ENCODE data around the gene BANP.
"Not testable (repeated sequence)": the region's sequence is repeated elsewhere in the genome, so short reads cannot be mapped to it uniquely, and the experiment has no call there.

Gene BANP

DNA sequence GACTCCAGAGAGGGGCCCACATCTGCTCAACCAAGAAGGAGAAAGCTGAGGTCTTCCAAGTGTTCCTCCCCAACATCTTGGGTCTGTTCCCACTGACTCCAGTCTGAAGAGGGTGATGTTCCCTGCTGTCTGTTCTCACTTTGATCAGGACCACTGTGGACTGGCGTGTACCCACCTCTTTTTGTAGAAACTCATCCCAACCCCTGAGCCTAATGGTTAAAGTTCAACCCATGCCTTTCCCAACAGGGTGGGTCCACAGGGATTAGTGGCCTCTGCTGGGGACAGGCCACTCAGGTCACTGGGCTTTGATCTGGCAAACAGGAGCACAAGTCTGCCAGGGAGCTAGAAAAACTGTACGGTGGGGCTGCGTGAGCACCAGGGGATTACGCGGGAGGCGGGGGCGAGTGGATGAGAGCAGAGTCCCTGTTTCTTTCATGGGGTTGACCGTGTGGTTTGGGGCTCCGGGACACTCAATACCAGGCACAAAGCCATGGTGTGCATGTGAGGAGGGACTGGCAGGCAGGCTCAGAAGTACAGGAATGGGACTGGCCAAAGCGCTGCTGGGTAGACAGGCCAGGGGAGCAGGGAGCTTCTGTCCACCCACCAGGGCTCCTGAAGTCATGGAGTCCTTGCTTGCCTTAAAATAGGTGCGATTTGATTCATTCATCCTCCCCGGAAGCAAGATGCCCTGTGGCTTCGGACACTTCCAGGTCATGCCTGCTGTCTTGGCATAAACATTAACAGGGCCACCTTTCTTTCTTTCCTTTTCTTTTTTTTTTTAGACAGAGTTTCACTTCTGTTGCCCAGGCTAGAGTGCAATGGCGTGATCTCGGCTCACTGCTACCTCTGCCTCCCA lies 14.6 kb upstream of the BANP start, which contains the start of gene CA5A:
TSS of gene CA5A (minus strand) at position 155 of the 856 bp plus-strand sequence. CDS start at position 76, 79 bp downstream.
- TF ChIP-seq POLR2A (IDR thresholded peaks at IDR 0.05; ENCODE audit: low read length) = no peak
- TF ChIP-seq GATA1 (IDR thresholded peaks at IDR 0.05; ENCODE audit: low read depth, low read length) = no peak
- no peak for DNase-seq

DNA sequence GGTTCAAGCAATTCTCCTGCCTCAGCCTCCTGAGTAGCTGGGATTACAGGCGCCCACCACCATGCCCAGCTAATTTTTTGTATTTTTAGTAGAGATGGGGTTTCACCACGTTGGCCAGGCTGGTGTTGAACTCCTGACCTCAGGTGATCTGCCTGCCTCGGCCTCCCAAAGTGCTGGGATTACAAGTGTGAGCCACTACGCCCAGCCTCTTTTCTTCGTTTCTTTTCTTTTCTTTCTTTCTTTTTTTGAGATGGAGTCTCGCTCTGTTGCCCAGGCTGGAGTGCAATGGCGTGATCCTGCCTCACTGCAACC lies 14.0 kb upstream of the BANP start:
- not testable (repeated sequence) for DNase-seq

DNA sequence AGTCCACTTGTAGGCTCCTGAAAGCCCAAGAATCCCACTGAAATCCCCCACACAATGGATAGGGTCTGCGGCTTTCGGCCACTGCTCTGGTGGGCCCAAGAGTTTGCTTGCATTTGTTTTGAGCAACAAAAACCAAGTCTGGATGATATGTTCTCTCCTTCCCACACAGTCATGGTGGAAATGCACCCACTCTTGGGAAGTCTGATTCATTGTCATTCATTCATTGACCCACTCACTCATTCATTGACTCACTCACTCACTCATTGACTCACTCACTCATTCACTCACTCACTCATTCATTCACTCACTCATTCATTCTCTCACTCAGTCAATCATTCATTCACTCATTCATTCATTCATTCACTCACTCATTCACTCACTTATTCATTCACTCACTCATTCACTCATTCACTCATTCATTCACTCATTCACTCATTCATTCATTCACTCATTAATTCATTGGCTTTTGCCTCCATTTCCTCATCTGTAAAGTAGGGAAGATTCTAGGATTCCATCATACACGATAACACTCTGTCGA lies 12.8 kb upstream of the BANP start:
- TF ChIP-seq GATA1 (IDR thresholded peaks at IDR 0.05; ENCODE audit: low read depth, low read length) = no peak
- no peak for TF ChIP-seq POLR2A (IDR thresholded peaks at IDR 0.05; ENCODE audit: low read length)
- DNase-seq = no peak

DNA sequence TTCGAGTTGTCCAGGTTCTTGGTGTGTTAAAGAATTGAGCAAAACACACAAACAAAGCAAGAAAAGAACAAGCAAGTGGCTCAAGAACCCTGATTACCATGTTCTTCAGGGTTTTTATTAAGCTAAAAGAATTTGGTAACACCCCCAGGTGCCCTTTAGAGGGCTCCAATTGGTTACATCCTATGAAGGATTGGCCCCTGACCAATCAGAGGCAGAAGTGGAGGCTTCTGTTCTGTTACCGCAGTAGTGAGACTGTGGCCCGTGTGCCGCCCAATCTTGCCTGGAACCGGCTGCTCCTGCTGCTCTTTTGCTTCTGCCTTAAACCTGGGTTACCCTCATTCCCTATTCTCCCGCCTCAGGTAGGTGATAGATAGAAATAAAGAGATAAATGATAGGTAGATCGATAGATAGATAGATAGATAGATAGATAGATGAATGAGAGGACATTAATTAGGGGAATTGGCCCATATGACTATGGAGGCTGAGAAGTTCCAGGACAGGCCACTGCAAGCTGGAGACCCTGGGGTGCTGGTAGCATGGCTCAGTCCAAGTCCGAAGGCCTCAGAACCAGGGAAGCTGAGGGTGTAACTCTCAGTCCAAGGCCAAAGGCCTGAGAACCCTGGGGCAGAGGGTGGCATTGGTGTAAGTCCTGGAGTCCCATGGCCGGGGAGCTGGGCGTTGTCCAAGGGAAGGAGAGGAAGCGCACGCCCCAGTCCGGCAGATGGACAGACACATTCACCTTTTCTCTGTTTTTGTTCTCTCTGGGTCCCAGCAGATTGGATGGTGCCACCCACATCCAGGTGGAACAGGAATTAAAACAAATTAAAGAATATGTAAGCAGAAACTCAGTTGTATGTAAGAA lies 11.4 kb upstream of the BANP start:
- TF ChIP-seq GATA1 (IDR thresholded peaks at IDR 0.05; ENCODE audit: low read depth, low read length) (no peak), POLR2A (IDR thresholded peaks at IDR 0.05; ENCODE audit: low read length) (no peak)
- peak; percentile 19 to 25 for DNase-seq

DNA sequence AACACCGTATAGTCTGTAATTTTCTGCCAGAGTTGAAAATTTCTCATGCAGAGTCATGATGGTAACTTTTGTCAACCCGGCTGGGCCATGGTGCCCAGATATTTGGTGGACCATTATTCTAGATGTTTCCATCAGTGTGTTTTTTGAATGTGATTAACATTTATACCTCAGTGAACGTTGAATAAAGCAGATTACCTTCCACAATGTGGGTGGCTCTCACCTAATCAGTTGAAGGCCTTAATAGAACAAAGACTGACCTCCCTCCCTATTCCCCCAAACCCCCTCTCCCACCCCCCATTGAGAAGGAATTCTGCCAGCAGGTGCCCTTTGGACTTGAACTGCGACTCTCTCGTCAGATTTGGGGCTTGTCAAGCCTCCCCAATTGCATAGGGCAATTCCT lies 8.6 kb upstream of the BANP start:
- DNase-seq = no peak
- TF ChIP-seq POLR2A (IDR thresholded peaks at IDR 0.05; ENCODE audit: low read length) = no peak
- no peak for TF ChIP-seq GATA1 (IDR thresholded peaks at IDR 0.05; ENCODE audit: low read depth, low read length)

DNA sequence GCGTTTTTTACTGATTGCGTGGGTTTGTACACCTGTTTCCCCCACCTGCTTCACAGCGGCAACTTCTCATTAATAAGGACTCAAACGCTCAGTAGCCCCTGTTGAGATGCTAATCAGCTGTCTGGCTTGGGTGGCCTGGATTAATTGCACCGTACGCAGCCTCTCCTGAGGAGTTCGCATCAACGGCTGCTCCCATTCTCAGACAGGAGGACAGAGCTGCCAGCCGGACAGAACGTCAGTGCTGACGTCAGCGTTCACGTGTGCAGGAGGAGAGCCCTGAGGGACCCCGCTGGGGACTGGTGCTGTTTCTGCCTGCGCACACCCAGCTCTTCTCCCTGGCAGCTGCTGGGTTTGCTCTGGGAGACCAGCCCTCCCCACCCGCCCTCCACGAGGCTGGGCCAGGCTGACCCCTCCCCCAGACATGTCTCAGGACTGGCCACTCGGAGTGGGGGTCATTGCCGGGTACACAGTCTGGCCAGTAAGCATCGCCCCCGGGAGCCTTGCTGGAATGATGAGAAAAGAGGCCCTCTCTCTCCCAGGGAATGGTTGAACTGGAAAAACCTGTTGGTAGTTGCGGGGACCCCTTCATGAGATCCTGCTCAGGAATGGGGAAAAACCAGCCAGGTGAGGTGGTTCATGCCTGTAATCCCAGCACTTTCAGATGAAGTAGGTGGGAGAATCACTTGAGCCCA lies 5.7 kb upstream of the BANP start:
- DNase-seq = peak; percentile 47 to 57
- TF ChIP-seq POLR2A (IDR thresholded peaks at IDR 0.05; ENCODE audit: low read length) (no peak), GATA1 (IDR thresholded peaks at IDR 0.05; ENCODE audit: low read depth, low read length) (no peak)

GRCh38 chr16:87946596-87947347 lies 4.5 kb upstream of the BANP start:
- TF ChIP-seq GATA1 (IDR thresholded peaks at IDR 0.05; ENCODE audit: low read depth, low read length) (no peak), POLR2A (IDR thresholded peaks at IDR 0.05; ENCODE audit: low read length) (no peak)
- DNase-seq = no peak

DNA sequence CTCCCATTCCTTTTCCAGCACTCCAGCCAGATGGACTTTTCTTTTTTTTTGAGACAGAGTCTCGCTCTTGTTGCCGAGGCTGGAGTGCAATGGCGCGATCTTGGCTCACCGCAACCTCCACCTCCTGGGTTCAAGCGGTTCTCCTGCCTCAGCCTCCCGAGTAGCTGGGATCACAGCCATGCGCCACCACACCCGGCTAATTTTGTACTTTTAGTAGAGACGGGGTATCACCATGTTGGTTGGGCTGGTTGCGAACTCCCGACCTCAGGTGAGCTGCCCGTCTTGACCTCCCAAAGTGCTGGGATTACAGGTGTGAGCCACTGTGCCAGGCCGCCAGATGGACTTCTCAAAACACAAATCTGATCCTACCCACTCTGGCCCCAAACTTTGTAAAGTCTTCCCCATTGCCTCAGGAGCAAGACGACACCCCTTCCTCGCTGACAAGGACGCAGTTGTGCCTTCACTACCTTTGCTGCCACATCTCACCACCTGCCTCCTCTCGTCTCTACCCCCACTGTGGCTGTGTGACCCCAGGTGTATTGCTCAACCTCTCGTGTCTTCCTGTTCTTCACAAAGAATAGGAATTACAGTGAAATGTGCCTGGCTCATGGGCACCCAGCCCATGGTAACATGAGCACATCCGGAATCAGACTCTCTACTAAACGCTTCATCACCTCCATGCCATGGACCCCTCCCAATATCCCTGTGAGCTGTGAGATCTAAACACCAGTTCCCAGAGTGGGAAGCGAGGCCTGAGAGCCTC lies 3.7 kb upstream of the BANP start:
- no peak for DNase-seq
- TF ChIP-seq POLR2A (IDR thresholded peaks at IDR 0.05; ENCODE audit: low read length) (no peak), GATA1 (IDR thresholded peaks at IDR 0.05; ENCODE audit: low read depth, low read length) (no peak)

- TF ChIP-seq POLR2A (IDR thresholded peaks at IDR 0.05; ENCODE audit: low read length) (no peak), GATA1 (IDR thresholded peaks at IDR 0.05; ENCODE audit: low read depth, low read length) (no peak)
- no peak for DNase-seq
These were observed 3.1 kb upstream of the BANP start for GRCh38 chr16:87948119-87948545.

GRCh38 chr16:87948735-87949070 lies 2.5 kb upstream of the BANP start:
- TF ChIP-seq POLR2A (IDR thresholded peaks at IDR 0.05; ENCODE audit: low read length) (no peak), GATA1 (IDR thresholded peaks at IDR 0.05; ENCODE audit: low read depth, low read length) (no peak)
- DNase-seq = no peak

GRCh38 chr16:87949071-87949744 lies 2.0 kb upstream of the BANP start:
- DNase-seq = peak in 1 of 2 experiments; percentile 16
- no peak for TF ChIP-seq POLR2A (IDR thresholded peaks at IDR 0.05; ENCODE audit: low read length)
- no peak for TF ChIP-seq GATA1 (IDR thresholded peaks at IDR 0.05; ENCODE audit: low read depth, low read length)

Measured in erythroblast (primary cell).